HG03565 (cell line): Measurements from ENCODE around the gene NUMB.
"Not testable (repeated sequence)": the region's sequence is repeated elsewhere in the genome, so short reads cannot be mapped to it uniquely, and the experiment has no call there.

ENCODE experiments used
- ATAC-seq: cut with Tn5 transposase; IDR thresholded peaks from one replicate; pipeline ENCODE4 v1.9.1; 2021; ENCODE audit warnings: mild to moderate bottlenecking, moderate library complexity; ENCODE audit not compliant: unreplicated experiment

The NUMB gene

DNA sequence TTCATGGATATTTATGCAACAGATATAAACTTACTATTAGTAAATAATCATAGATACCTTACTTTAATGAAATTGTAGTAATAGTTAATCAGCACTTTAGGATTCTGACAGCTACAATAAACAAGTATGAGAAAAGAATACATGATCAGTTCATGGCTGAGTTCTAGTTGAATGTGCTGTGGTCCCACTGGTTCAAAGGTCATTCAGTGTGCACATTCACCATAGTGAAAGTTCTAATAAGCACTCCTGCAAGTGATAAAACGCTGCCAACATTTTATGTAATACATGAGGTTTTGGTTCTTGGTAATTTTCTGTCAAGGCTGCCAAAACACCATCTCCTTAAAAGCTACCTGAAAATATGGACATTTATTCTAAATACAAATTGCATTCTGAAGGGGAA, 92.6 kb downstream of the NUMB start:
- ATAC-seq: no peak

DNA sequence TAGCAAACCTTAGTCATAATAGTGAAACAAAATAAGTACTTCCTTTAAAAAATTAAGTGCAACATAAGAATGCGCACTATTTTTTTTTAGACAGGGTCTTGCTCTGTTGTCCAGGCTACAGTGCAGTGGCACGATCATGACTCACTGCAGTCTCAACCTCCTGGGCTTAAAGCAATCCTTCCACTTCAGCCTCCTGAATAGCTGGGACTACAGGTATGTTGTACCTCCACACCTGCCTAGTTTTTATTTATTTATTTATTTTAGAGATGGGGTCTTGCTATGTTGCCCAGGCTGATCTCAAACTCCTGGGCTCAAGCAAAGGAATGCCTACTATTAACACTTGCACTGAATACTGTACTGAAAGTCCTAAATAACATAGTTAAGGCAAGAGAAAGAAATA, 93.8 kb downstream of the NUMB start:
- no peak for ATAC-seq

GRCh38 chr14:73359445-73359844, 98.9 kb downstream of the NUMB start:
- no peak for ATAC-seq

DNA sequence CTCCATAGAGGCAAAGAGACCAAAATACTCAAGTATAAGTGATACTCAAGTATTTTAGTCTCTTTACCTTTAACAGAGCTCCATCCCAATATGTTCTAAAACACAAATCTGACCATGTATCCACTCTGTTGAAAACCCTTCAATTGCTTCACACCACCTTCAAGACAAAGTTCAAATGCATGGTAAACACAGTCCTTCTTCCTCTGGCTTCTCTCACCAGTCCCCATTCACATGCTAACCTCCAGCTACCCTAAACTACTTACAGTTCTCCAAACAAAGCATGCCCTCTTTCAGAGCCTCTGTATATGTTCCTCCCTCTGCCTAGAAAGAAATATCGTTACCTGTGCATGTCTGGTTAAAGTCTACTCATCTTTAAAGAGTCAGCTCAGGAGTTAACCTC, 100.2 kb downstream of the NUMB start:
- ATAC-seq: no peak

DNA sequence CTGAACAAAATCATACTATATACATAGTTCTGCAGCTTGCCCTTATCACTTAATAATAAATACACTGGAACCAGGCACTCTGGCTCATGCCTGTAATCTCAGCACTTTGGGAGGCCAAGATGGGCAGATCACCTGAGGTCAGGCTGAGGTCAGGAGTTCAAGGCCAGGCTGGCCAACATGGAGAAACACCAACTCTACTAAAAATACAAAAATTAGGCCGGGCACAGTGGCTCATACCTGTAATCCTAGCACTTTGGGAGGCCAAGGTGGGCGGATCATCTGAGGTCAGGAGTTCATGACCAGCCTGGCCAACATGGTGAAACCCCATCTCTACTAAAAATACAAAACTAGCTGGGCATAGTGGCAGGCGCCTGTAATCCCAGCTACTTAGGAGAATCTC, 109.3 kb downstream of the NUMB start:
- ATAC-seq: not testable (repeated sequence)

DNA sequence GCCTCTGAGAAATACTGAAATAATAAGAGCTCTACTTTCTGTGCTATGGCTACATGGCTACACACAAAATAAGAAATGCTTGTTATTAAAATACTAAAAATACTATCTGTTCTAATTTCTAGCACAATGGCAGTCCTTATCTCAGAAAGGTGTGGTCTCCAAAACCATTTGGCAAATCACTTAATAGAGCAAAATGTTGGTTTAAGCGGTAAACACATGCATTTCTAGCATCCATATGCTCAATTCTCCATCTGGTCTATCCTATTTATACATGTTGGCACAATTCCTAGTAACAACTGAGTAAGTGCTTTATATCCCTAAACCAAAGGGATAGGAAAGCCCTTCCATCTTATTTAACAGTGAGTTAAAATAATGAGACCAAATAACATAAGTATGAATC, 114.0 kb downstream of the NUMB start:
- no peak for ATAC-seq

DNA sequence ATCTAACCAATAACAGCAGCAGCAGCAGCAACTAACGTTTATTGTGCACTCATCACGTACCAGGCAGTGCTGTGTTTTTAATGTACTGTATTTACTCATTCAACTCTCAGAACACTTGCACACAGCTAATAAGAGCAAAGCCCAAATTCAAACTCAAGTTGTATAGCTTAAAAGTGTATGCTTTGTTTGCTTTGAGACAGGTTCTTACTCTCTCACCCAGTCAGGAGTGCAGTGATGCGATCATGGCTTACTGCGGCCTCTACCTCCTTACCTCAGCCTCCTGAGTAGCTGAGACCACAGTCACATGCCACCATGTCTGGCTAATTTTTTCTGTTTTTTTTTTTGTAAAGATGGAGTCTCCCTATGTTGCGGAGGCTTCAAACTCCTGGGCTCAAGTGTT, 115.7 kb downstream of the NUMB start:
- ATAC-seq: no peak

DNA sequence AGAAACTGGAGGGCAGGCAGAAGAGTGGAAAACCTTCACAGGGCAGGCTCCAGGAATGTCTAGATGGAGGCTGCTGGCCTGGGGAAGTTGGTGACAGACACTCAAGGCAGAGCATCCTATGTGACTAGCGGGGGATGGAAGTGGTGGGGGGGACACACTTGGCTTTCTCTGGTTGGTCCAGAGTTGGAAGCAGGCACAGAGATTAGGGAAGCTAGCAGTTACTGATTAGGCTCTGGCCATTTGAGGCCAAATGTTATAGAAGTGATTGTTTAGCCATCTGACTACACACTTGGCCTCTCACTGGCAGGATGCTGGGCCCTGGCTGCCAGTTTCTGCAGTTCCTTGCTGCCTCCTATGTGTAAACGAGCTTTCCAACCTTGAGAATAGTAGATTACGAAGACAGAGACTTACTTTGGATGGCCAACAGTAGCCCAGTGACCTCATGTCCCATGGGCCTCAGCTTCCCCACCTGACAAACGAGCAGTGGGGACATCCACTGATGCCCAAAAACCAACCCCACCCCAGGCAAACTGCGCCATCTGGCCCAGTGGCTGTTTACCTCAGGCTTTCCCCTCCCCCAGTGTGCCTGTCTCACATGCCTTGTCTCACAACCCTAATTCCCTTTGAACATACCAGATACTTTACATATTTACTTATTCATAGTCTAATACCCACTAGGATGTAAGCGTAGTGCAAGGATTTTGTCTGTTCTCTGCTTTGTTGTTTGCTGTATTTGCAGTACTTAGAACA, 118.3 kb downstream of the NUMB start:
- no peak for ATAC-seq

- no peak for ATAC-seq
These were observed 119.1 kb downstream of the NUMB start for GRCh38 chr14:73339206-73339605.

- no peak for ATAC-seq
These were observed 119.8 kb downstream of the NUMB start for GRCh38 chr14:73338551-73338950.

DNA sequence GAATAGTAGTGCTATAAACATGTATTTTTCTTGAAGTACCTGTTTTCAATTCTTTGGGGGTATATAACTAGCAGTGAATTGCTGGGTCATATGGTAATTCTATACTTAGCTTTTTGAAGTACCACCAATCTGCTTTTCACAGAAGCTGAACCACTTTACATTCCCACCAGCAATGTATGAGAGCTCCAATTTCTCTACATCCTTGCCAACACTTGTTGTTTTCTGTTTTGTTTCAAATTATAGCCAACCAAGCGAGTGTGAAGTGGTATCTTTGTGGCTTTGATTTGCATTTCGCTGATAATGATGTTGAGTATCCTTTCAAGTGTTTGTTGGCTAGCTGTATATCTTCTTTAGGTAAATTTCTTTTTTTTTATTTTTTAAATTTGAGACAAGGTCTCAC, 125.3 kb downstream of the NUMB start:
- ATAC-seq: no peak

DNA sequence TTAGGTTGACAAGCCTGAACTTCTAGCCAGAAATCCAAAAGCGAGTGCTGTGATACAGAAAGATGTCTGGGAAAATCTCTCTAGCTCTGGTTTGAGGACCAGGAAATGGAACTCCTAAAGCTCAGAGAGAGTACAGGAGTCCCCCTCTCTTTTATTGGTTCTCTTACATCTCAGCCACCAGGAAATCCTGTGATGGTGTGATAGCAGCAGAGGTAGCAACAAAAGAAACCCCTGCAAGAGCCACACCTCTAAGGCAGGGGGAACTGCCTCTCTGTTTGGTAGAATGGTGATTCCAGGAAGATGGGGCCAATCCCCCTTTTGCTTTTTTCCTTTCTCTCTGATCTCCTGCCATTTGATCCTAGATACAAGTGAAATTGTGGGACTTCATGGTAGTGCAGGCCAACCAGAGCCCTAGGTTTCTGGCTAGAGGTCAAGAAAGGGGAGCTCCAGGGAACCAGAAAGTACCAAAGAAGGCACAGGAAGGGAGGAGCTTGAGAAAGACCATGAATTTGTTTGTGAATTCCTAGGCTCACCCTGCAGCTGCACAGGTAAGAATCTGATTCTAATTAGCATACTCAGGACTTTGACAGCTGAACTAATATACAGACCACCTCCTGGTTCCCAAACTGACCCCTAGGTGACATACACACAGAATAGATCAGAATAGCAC, 132.6 kb downstream of the NUMB start:
- ATAC-seq: no peak

DNA sequence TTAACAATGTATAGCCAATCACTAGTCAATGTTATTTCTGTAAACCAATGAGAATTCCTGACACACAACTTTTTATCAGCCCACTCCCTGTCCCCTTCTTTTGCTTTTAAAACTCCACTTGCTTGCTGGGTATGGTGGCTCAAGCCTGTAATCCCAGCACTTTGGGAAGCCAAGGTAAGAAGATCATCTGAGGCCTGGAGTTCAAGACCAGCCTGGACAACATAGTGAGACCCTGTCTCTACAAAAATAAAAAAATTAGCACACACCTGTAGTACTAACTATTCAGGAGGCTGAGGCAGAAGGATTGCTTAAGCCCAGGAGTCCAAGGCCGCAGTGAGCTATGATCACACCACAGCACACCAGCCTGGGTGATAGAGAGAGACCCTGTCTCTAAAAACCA, 133.3 kb downstream of the NUMB start:
- ATAC-seq: no peak

DNA sequence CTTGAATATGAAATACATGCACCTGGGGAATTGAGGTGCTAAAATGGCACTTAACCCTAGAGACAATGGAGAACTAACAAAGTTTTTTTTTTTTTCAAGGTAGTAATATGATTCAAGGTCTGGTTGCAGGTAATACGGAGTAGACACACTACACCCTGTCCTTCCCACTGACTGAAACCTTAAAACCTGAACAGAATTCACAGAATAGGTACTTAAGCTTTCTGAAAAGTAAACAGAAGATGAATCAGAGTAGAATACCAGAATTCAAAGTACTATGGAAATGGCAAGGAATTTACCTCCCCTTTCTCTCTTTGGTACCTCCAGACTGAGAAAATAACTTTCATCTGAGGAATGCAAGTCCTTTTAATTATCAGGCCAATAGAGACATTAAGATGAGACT, 133.8 kb downstream of the NUMB start:
- ATAC-seq: no peak

GRCh38 chr14:73323896-73324399, 134.4 kb downstream of the NUMB start:
- ATAC-seq: no peak

- no peak for ATAC-seq
These were observed 145.2 kb downstream of the NUMB start for GRCh38 chr14:73313151-73313550.

- ATAC-seq: no peak
These were observed 145.7 kb downstream of the NUMB start for GRCh38 chr14:73312687-73313086.

- no peak for ATAC-seq
These were observed 146.7 kb downstream of the NUMB start for GRCh38 chr14:73311708-73312030.

DNA sequence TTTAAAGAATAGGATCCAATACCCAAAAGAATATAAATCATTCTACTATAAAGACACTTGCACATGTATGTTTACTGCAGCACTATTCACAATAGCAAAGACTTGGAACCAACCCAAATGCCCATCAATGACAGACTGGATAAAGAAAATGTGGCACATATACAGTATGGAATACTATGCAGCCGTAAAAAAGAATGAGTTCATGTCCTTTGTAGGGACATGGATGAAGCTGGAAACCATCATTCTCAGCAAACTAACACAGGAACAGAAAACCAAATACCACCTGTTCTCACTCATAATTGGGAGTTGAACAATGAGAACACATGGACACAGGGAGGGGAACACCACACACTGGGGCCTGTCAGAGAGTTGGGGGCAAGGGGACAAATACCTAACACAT, 149.1 kb downstream of the NUMB start:
- ATAC-seq: not testable (repeated sequence)

DNA sequence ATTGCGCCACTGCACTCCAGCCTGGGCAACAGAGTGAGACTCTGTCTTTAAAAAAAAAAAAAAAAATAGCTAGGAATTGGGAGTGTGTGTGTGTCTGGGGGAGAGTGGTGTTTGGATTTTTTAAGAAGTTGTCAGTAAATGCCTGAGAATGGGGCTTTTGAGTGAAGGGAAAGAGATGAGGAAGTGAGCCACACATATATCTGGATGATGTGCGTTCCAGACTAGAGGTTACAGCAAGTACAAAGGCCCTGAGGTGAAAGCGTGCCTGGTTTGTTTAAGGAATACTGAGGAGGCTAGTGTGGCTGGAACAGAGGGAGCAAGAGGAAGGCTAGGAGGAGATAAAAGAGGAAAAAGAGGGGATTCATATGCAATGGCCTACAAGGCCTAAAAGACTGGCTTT, 151.1 kb downstream of the NUMB start:
- ATAC-seq: no peak

- ATAC-seq: no peak
These were observed 152.8 kb downstream of the NUMB start for GRCh38 chr14:73305499-73305898.

DNA sequence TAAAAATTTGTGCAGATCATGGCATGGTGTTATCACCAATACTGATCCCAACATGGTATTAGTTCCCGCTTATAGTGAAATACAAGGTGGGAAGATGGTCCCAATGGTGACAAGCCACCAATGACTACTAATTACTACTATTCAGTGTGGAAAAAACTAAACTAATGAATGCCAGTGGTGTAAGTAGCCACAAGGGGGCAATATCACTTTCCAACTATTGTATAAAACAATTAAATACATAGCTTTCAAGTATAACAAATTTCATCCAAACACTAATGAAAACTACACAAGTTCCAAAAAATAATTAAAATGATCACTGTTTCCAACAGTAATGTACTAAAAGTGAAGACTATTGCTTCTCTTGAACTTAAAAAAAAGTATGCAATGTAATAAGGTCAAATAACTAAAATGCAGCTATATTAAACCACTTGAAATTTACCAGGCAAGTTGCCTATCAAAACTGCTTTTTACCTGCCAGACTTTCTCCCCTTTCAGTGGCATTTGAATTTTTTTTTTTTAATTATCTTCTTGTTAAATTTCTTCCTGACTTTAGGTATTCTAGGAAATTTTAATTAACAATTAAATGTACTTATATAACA, 163.0 kb downstream of the NUMB start:
- no peak for ATAC-seq
